Neural cell (in vitro differentiated cells): Measurements from ENCODE around the gene RASAL2.

ENCODE experiments used
- EP300 ChIP-seq: fragments of 450-650 bp; conservative IDR thresholded peaks from 2 replicates; pipeline ENCODE4 v1.6.1; 2014; ENCODE audit warnings: antibody characterized with exemption, mild to moderate bottlenecking, moderate library complexity; ENCODE audit not compliant: poor library complexity, severe bottlenecking
- EZH2 ChIP-seq: fragments of 200-600, 300-800 bp; shearing (Covaris generic), sonication (generic); IDR thresholded peaks from 2 replicates; pipeline ENCODE4 v1.6.1; 2014; ENCODE audit warnings: antibody characterized with exemption, low read length, borderline replicate concordance, mild to moderate bottlenecking; ENCODE audit not compliant: insufficient read depth, poor library complexity, severe bottlenecking
- MXI1 ChIP-seq: fragments of 450-650 bp; conservative IDR thresholded peaks from 2 replicates; pipeline ENCODE4 v1.6.1; 2014; ENCODE audit warnings: antibody characterized with exemption, mild to moderate bottlenecking; ENCODE audit not compliant: poor library complexity, severe bottlenecking
- POLR2AphosphoS5 ChIP-seq: IDR thresholded peaks from 2 replicates; pipeline ENCODE4 v1.6.1; 2012
- RAD21 ChIP-seq: fragments of 450-650 bp; conservative IDR thresholded peaks from 2 replicates; pipeline ENCODE4 v1.6.1; 2014; ENCODE audit warnings: antibody characterized with exemption, mild to moderate bottlenecking, moderate library complexity
- SMC3 ChIP-seq: fragments of 450-650 bp; conservative IDR thresholded peaks from 2 replicates; pipeline ENCODE4 v1.6.1; 2014; ENCODE audit warnings: antibody characterized with exemption, mild to moderate bottlenecking, moderate library complexity; ENCODE audit not compliant: poor library complexity
- TF ChIP-seq, protein P1 (sequence below): fragments of 450-650 bp; IDR thresholded peaks from 2 replicates; pipeline ENCODE4 v1.5.1; 2014; ENCODE audit warnings: antibody characterized with exemption, mild to moderate bottlenecking, moderate library complexity; ENCODE audit not compliant: poor library complexity, severe bottlenecking

GRCh38 chr1:178271471-178271870, 177.6 kb downstream of the RASAL2 start:
- TF ChIP-seq, protein P1, sequence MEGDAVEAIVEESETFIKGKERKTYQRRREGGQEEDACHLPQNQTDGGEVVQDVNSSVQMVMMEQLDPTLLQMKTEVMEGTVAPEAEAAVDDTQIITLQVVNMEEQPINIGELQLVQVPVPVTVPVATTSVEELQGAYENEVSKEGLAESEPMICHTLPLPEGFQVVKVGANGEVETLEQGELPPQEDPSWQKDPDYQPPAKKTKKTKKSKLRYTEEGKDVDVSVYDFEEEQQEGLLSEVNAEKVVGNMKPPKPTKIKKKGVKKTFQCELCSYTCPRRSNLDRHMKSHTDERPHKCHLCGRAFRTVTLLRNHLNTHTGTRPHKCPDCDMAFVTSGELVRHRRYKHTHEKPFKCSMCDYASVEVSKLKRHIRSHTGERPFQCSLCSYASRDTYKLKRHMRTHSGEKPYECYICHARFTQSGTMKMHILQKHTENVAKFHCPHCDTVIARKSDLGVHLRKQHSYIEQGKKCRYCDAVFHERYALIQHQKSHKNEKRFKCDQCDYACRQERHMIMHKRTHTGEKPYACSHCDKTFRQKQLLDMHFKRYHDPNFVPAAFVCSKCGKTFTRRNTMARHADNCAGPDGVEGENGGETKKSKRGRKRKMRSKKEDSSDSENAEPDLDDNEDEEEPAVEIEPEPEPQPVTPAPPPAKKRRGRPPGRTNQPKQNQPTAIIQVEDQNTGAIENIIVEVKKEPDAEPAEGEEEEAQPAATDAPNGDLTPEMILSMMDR = no peak
- TF ChIP-seq SMC3 = no peak
- TF ChIP-seq EZH2 = no peak
- TF ChIP-seq POLR2AphosphoS5 = no peak
- no peak for TF ChIP-seq RAD21
- TF ChIP-seq EP300 = no peak
- TF ChIP-seq MXI1 = no peak
